ENCODE measurements around the gene SLC6A5. TPM values are rescaled to one million over a fixed set of nuclear protein-coding genes. Genes with fewer than 3 reads are reported as not detected.
"Not testable (repeated sequence)": the region's sequence is repeated elsewhere in the genome, so short reads cannot be mapped to it uniquely, and the experiment has no call there.

The SLC6A5 gene
- total RNA-seq (not detected), polyA plus RNA-seq (not detected)
- long read RNA-seq, donor 1 = 0 reads
- long read RNA-seq, donor 2 = 0 reads
- long read RNA-seq, donor 3 = 0 reads

DNA sequence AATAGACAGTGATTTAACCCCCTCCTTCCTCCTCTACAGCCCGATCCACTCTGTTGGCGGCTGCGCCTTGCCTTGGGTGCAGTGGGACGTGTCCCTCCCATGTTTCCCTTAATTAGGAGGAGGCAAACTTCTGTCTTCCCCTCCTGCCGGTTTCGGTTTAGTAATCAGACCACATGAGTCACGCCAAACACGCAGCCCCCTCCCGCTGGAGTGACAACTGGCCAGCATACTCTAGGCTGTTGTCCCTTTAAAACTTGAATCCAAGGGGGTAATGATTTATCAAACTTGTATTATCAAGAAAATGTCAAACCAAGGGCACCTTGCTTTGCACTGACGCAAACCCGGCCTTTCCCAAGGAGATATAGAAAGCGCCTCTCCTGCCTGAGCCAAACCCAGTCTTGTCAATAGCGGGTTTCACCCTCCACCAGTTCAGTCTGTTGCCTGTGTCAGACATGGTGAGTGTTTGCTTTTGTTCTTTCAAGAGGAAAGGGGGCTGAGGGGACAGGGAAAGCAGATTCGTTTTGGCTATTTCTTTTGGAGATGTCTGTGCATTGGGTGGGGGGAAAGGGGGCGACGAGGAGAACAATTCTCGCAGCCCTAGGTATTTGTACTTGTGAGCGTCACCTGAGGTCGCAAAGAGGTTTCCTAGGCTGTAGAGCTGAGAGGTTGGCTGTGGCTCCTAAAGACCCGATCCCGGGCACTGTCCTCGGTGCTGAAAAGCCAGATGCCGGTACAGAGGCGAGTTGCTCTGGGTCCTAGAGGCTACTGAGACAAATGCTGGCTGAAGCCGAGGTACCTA, at the start of gene SLC6A5:
SLC6A5 (plus strand) TSS at position 388 of the 799 bp plus-strand sequence; CDS start at position 453, 65 bp downstream.
- intact Hi-C loops (cut with DNase I) = loop anchor here in 1 of 10 donors (5.0 kb wide), 1 partner anchor 462 kb away; no protein-coding TSS in a partner anchor
- TF ChIP-seq POLR2A (IDR thresholded peaks at IDR 0.05) = no peak
- TF ChIP-seq, protein P1, sequence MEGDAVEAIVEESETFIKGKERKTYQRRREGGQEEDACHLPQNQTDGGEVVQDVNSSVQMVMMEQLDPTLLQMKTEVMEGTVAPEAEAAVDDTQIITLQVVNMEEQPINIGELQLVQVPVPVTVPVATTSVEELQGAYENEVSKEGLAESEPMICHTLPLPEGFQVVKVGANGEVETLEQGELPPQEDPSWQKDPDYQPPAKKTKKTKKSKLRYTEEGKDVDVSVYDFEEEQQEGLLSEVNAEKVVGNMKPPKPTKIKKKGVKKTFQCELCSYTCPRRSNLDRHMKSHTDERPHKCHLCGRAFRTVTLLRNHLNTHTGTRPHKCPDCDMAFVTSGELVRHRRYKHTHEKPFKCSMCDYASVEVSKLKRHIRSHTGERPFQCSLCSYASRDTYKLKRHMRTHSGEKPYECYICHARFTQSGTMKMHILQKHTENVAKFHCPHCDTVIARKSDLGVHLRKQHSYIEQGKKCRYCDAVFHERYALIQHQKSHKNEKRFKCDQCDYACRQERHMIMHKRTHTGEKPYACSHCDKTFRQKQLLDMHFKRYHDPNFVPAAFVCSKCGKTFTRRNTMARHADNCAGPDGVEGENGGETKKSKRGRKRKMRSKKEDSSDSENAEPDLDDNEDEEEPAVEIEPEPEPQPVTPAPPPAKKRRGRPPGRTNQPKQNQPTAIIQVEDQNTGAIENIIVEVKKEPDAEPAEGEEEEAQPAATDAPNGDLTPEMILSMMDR (IDR thresholded peaks at IDR 0.05) = no peak
- Histone ChIP-seq H3K27ac (no peak within 1 kb of the TSS), H3K4me1 (peaks cover 0 to 18% (median 5%) of the 10 kb centered on the region in 12 donors), H3K27me3 (peaks cover 45 to 100% (median 87%) of the 10 kb centered on the region in 9 donors), H3K36me3 (no peaks in the 10 kb centered on the region), H3K9me3 (no peaks in the 10 kb centered on the region), H3K4me3 (no peak within 1 kb of the TSS)
- 4 to 8% (median 5%) methylated on average over 25 of the region's 25 CpGs for WGBS, 4 donors
- ATAC-seq (peak in 3 of 4 donors; percentile 34 to 75 (median 69)), DNase-seq (peak in 3 of 5 donors; percentile 28 to 52 (median 45))

GRCh38 chr11:20551096-20551495, 48.3 kb upstream of the SLC6A5 start:
- H3K27ac ChIP-seq = no peak overlapping the region
- H3K36me3 ChIP-seq = no peaks in the 10 kb centered on the region
- WGBS, 4 donors = 46 to 64% (median 62%) methylated on average over 2 of the region's 2 CpGs
- DNase-seq = no peak
- no peaks in the 10 kb centered on the region for H3K27me3 ChIP-seq
- ATAC-seq = no peak
- no peaks in the 10 kb centered on the region for H3K4me1 ChIP-seq
- no peaks in the 10 kb centered on the region for H3K9me3 ChIP-seq
- H3K4me3 ChIP-seq = no peak overlapping the region
- no peak for TF ChIP-seq POLR2A (IDR thresholded peaks at IDR 0.05)
- TF ChIP-seq, protein P1 (IDR thresholded peaks at IDR 0.05) = no peak
- intact Hi-C loops (cut with DNase I) = no loop called here

- H3K27me3 ChIP-seq = no peaks in the 10 kb centered on the region
- 56 to 72% (median 60%) methylated on average over 3 of the region's 3 CpGs for WGBS, 4 donors
- intact Hi-C loops (cut with DNase I) = no loop called here
- H3K36me3 ChIP-seq = no peaks in the 10 kb centered on the region
- H3K27ac ChIP-seq = no peak overlapping the region
- DNase-seq (no peak), ATAC-seq (no peak)
- no peaks in the 10 kb centered on the region for H3K4me1 ChIP-seq
- TF ChIP-seq POLR2A (IDR thresholded peaks at IDR 0.05) = no peak
- TF ChIP-seq, protein P1 (IDR thresholded peaks at IDR 0.05) = no peak
- H3K4me3 ChIP-seq = no peak overlapping the region
- H3K9me3 ChIP-seq = no peaks in the 10 kb centered on the region
Observed at GRCh38 chr11:20555783-20556182, 43.6 kb upstream of the SLC6A5 start.

- H3K4me1 ChIP-seq; DNase-seq; H3K36me3 ChIP-seq; H3K27ac ChIP-seq; ATAC-seq; H3K9me3 ChIP-seq; H3K27me3 ChIP-seq; H3K4me3 ChIP-seq; intact Hi-C loops (cut with DNase I): not testable (repeated sequence)
Observed at GRCh38 chr11:20556396-20556795, 43.0 kb upstream of the SLC6A5 start.
